GM23338 (cell line): Measurements from ENCODE around the gene MICB.

Experiments used
- ETS1 ChIP-seq: IDR thresholded peaks from 2 replicates; pipeline ENCODE4 v1.6.1; 2016; ENCODE audit warnings: antibody characterized with exemption
- EZH2 ChIP-seq: fragments of 200-600 bp; sonication (generic); IDR thresholded peaks from one replicate; pipeline ENCODE4 v1.8.0; 2017; ENCODE audit warnings: antibody characterized with exemption, mild to moderate bottlenecking, low read depth; ENCODE audit not compliant: unreplicated experiment
- TF ChIP-seq, protein P1 (sequence below), 2 experiments: fragments of 200-600 bp in 1 of 2; sonication (generic) in 1 of 2; conservative IDR thresholded peaks; 2 replicates each; pipeline versions ENCODE4 v1.5.1 to v1.6.1; 2016 to 2017; ENCODE audit warnings: antibody characterized with exemption in 2 of 2, low read depth in 2 of 2, mild to moderate bottlenecking in 2 of 2, moderate library complexity in 1 of 2

DNA sequence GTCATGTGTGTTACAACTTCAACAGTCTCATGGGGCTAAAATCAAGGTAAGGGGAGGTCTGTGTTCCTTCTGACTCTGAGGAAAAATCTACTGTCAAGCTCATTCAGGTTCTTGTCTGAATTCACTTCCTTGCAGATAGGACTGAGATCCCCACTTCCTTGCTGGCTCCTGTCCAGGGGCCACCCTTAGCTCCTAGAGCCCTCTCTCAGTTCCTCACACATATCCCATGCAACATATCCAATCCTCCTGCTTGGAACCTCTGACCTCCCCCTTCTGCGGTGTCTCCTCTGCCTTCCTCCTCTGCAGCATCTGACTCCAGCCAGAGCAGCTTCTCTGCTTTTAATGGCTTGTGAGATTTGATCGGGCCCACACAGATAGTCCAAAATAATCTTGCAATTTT, 27.1 kb upstream of the MICB start:
- TF ChIP-seq EZH2: no peak
- TF ChIP-seq ETS1: no peak
- TF ChIP-seq, protein P1, sequence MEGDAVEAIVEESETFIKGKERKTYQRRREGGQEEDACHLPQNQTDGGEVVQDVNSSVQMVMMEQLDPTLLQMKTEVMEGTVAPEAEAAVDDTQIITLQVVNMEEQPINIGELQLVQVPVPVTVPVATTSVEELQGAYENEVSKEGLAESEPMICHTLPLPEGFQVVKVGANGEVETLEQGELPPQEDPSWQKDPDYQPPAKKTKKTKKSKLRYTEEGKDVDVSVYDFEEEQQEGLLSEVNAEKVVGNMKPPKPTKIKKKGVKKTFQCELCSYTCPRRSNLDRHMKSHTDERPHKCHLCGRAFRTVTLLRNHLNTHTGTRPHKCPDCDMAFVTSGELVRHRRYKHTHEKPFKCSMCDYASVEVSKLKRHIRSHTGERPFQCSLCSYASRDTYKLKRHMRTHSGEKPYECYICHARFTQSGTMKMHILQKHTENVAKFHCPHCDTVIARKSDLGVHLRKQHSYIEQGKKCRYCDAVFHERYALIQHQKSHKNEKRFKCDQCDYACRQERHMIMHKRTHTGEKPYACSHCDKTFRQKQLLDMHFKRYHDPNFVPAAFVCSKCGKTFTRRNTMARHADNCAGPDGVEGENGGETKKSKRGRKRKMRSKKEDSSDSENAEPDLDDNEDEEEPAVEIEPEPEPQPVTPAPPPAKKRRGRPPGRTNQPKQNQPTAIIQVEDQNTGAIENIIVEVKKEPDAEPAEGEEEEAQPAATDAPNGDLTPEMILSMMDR (conservative IDR thresholded peaks at IDR 0.05; ENCODE audit: low read depth in 2 of 2): no peak
